Activated T-cell treated with anti-CD3 and anti-CD28 coated beads for 24 hours (primary cell): Measurements from ENCODE around the gene MPDZ.
"Not testable (repeated sequence)": the region's sequence is repeated elsewhere in the genome, so short reads cannot be mapped to it uniquely, and the experiment has no call there.

ENCODE experiments used
- DNase-seq: peaks from one replicate; pipeline ENCODE4 v3.0.0-alpha.2; 2020; ENCODE audit warnings: low read depth

MPDZ gene

DNA sequence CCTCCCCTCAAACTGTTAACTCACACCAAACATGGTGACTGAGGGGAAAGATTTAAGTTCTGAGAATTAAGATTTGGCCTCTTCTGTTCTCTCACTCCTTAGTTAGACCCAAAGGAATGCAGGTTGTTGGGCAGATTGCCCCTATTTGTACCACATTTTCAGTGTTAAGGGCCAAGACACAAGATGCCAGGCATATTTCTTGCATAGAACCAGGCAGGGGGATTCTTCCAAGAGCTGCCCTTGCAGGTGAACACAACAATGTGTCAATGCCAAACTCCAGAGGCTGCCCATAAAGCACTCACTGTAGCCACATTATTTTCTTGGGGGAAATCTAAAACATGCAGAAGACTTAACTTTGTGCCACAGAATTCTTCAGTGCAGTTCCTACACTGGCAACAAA lies 14.7 kb downstream of the MPDZ start:
- DNase-seq: no peak

GRCh38 chr9:13263511-13263910 lies 16.0 kb downstream of the MPDZ start:
- DNase-seq: no peak

- DNase-seq: no peak
Observed at GRCh38 chr9:13252852-13253251, 26.6 kb downstream of the MPDZ start.

GRCh38 chr9:13244181-13244580 lies 35.3 kb downstream of the MPDZ start:
- no peak for DNase-seq

DNA sequence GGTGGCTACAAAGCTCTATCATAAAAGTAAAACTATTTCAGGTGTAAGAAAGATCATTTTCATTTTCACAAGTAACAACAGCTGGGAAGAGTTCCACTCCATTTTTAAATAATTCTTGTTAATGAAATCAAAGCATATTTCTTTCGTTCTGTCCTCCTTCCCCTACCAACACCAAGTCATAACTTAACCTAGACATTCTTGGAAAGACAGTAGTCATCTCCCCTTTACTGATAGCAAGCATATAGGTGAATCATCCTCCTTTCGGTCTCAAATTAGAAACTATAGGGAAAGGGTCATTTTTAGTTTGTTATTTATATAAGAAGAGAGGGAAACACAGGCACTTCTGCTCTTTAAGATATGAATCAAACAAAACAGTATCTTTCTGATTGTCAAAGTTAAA lies 38.2 kb downstream of the MPDZ start:
- DNase-seq: no peak

- DNase-seq: no peak
Observed at GRCh38 chr9:13239660-13240059, 39.8 kb downstream of the MPDZ start.

DNA sequence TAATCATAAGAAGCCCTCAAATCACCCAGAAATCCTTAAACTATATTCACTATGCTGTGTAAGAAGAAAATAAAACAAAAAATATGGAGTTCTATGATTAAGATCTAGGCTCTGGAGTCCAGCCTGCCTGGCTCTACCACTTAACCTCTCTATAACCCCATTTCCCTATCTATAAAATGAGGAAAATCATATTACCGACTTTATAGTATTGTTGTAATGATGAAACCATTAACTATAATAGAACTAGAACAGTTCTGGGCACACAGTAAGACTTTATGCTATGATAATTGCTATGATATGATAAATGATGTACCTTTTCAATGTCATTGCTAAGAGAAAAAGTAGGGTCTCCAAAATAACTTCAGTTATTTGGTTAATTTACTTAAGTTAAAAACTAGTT lies 40.3 kb downstream of the MPDZ start:
- DNase-seq: no peak

DNA sequence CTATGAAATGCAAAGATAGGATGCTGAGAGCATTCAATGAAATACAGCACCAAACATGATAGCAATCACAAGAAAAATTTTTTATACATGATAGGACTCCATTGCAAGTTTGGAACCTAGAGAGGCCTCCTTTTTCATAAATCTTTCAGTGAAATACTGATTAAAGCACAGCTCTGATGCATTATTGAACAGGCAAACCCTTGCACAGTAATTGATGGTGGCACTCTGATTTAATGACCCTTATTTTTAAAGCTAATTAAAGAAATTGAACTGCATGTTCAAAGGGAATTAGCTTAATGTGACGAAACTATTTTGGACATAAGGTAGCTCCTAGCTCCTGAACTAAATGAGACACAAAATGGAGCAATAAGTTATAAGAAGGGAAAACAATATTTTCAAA lies 44.6 kb downstream of the MPDZ start:
- DNase-seq: no peak

GRCh38 chr9:13228431-13228830 lies 51.1 kb downstream of the MPDZ start:
- no peak for DNase-seq

DNA sequence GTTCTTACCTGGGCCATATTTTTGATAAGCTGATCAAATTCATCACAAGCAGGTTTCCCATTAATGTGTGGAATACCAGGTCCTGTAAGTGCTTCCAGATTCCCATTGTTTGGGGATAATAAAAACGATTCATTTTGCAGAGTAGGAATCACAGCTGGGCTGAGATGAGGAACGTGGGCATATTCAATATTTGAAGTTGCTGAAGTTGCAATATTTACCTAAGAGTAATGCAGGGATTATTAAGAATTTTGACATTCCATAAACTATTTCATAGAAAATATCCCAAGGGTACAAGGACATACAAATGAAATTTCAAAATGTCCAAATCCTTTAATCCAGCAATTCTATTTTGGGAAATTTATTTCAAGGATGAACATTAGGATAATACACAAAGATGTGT lies 55.1 kb downstream of the MPDZ start:
- DNase-seq: no peak

DNA sequence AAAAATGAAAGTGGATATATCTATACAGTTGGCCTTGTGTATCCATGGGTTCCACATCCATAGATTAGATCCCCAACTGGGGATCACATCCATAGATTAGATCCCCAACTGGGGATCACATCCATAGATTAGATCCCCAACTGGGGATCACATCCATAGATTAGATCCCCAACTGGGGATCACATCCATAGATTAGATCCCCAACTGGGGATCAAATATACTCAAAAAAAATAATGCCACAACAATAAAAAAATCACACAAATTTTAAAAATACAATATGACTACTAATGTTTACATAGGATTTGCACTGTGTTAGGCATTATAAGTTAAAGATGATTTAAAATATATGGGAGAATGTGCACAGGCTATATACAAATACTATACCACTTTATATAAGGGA lies 56.8 kb downstream of the MPDZ start:
- DNase-seq: not testable (repeated sequence)

GRCh38 chr9:13221741-13222140 lies 57.8 kb downstream of the MPDZ start:
- no peak for DNase-seq

DNA sequence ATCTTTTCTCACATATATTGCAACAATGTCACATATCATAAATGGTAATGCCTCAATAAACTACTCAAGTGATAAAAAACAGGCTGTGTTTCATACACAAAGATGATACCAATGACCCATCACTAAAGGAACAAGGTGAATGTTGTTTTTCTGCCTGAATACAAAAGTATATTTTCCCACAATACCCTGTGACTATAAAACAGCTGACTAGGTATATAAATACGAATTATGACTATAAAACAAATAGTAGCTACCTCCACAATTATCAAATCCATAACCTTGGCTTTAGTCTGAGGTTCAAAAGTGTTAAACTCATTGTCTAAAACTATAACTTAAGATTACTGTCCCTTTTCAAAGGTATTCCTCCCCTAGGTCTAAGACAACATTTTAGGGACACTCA lies 58.7 kb downstream of the MPDZ start:
- no peak for DNase-seq

GRCh38 chr9:13215791-13216554 lies 63.5 kb downstream of the MPDZ start:
- no peak for DNase-seq

DNA sequence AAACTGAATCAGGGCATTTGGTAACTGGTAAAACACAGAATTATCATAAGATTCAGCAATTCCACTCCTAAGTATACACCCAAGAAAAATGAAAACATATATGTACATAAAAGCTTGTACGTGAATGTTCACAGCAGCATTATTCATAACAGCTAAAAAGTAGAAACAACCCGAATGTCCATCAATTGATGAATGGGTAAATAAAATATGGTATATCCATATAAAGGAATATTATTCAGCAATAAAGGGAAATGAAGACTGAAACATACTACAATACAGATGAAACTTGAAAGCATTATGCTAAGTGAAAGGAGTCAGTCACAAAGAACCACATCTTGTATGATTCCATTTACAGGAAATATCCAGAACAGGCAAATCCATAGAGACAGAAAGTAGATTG lies 65.5 kb downstream of the MPDZ start:
- DNase-seq: no peak

- DNase-seq: no peak
Observed at GRCh38 chr9:13213337-13213736, 66.2 kb downstream of the MPDZ start.

DNA sequence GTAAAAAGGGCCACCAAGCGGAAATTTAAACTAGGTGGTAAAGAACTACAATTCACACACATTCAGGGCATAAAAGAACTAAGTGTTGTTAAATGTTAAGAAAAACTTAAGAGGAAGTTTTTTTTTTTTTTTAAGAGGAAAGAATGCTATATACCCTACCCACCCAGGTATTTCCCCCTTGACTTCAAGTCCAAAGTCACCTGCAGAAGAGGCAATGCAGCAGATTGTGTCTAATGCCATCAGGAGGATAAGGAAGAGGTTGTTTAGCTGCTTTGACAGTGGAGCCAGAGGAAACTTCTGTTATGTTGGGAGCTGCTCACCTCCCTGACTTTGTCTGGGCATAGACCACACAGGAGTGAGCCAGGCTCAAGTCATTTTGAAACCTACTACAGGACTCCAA lies 69.2 kb downstream of the MPDZ start:
- no peak for DNase-seq

DNA sequence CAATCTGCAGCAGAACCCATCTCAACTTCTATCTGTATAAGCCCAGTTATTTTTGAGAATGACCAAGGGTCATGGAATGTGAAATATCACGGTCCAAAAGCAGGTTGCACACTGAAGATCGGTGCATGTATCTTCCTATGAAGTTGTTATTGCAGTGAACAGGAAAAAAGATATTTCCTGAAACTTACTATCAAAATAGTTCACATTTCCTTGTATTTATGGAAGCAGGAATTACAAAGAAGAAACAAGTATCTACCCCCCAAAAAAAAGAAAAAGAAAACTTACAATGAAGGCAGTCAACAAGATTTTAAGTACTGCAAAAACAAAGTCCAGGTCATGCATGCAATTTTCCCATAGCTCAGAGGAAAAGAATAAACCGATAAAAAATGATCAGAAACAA lies 70.0 kb downstream of the MPDZ start:
- DNase-seq: no peak

DNA sequence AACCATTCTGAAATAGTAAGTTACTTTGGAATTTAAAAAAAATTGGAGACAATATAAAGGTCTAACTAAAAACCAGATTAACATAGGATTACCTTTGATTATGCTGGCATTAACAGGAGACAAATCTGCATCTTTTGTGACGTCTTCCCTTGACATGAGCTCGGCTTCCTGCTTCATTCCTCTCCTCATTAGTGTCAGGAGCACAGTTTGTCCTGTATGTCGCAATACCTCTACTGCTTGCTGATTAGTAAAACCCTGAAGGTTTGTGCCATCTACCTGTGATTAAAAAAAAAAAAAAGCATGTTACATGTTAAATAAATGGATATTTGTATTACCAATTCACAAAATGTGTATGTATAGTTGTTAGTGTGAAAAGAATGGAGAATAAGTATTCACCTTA lies 73.7 kb downstream of the MPDZ start:
- DNase-seq: no peak

- DNase-seq: no peak
Observed at GRCh38 chr9:13190040-13190439, 89.5 kb downstream of the MPDZ start.

- no peak for DNase-seq
Observed at GRCh38 chr9:13189362-13189761, 90.1 kb downstream of the MPDZ start.

- DNase-seq: no peak
Observed at GRCh38 chr9:13186774-13187173, 92.7 kb downstream of the MPDZ start.

GRCh38 chr9:13186091-13186490 lies 93.4 kb downstream of the MPDZ start:
- no peak for DNase-seq

DNA sequence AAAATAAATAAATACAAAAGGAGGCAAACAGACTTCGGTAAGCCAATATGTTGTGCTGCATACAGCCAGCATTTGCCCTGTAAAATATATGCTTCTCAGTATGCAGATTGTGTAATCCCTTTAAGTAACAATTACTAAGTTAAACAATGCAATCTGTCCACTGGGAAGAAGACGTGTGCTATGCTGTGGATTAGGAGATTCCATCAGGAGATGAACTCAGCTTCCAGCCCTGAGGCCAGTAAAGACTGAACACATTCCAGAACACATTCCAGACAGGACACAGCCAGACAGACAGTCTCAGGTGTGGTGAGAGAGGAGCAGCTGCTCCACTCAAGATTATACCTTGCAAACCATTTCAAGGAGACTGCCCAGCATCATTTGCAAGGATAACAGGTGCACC lies 97.8 kb downstream of the MPDZ start:
- no peak for DNase-seq

DNA sequence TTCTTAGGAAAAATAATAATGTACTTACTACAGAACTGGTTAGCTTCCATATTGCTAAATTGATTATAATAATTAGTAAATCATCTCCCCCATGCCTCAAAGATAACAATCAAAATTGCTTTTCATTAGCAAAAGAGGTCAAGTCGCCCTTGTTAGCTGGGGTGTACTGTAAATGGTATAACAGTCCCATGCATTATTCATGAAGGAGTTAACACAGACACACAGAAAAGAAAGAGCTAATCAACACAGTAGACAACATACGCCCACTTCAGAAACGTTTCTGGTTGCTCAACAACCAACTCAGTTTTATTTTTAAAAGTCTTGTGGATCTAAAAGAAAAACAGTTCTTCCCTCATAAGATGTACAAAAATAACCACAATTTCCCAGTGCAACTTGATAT lies 100.2 kb downstream of the MPDZ start:
- no peak for DNase-seq
